Gastroesophageal sphincter (tissue), 4 donors: ENCODE data around the gene MGRN1. TPM values are rescaled to one million over a fixed set of nuclear protein-coding genes. Genes with fewer than 3 reads are reported as not detected.
A peak's percentile ranks its signal among the peaks of the same experiment; 100 is the strongest.

Experiments used
- ATAC-seq: fragments of 150-250 bp; one replicate; pipeline ENCODE4 v1.9.1; 2016; ENCODE audit warnings: mild to moderate bottlenecking, moderate library complexity
- H3K27ac ChIP-seq, 4 donors: fragments of 200-600 bp; sonication (generic) in 3 of 4; 1 replicate in 3 of 4; 2 replicates in 1 of 4; pipeline ENCODE4 v1.5.1; 2016 to 2019
- H3K27me3 ChIP-seq: fragments of 200-600 bp; sonication (generic); one replicate; pipeline ENCODE4 v1.5.1; 2019
- H3K36me3 ChIP-seq, 2 donors: fragments of 200-600 bp; sonication (generic); one replicate each; pipeline ENCODE4 v1.5.1; 2019; ENCODE audit warnings: control low read depth in 1 of 2
- H3K4me1 ChIP-seq, 3 donors: fragments of 200-600 bp; sonication (generic); 1 replicate in 2 of 3; 2 replicates in 1 of 3; pipeline ENCODE4 v1.5.1; 2016 to 2019; ENCODE audit warnings: control low read depth in 2 of 3
- H3K4me3 ChIP-seq, 2 donors: fragments of 200-600 bp; sonication (generic); one replicate each; pipeline ENCODE4 v1.5.1; 2019; ENCODE audit warnings: mild to moderate bottlenecking in 1 of 2, moderate library complexity in 1 of 2
- H3K9me3 ChIP-seq, 3 donors: fragments of 200-600 bp; sonication (generic); one replicate each; pipeline ENCODE4 v1.5.1; 2017 to 2019; ENCODE audit warnings: control low read depth in 2 of 3
- EP300 ChIP-seq: sonication (generic); formaldehyde crosslinking; IDR thresholded peaks from one replicate; pipeline ENCODE4 v1.6.1; 2017; ENCODE audit warnings: antibody characterized with exemption, mild to moderate bottlenecking
- POLR2A ChIP-seq, 2 donors: fragments of 450-650 bp; IDR thresholded peaks; one replicate each; pipeline ENCODE4 v1.6.1; 2017; ENCODE audit warnings: antibody characterized with exemption in 2 of 2, mild to moderate bottlenecking in 2 of 2, moderate library complexity in 1 of 2
- POLR2AphosphoS5 ChIP-seq: sonication (generic); formaldehyde crosslinking; IDR thresholded peaks from one replicate; pipeline ENCODE4 v1.6.1; 2017; ENCODE audit warnings: antibody characterized with exemption
- whole genome bisulfite sequencing, 2 donors: methylation state at CpG; one replicate each; pipeline ENCODE4 v1.1.5; 2018; ENCODE audit warnings: low coverage in 1 of 2; 5-methylcytosine and 5-hydroxymethylcytosine counted together
- total RNA-seq, 4 donors: library from RNA; depleted of rRNA; stranded (reverse); fragments of >200 nt; gene quantifications; one replicate each; pipeline ENCODE4 v1.1.0, GENCODE V29; 2016
- TF ChIP-seq, protein P1 (sequence below), 4 experiments: fragments of 200-600 bp in 2 of 4; fragments of 450-650 bp in 2 of 4; sonication (generic) in 1 of 4; IDR thresholded peaks; one replicate each; pipeline ENCODE4 v1.5.1; 2017 to 2019; ENCODE audit warnings: antibody characterized with exemption in 4 of 4, mild to moderate bottlenecking in 2 of 4, moderate library complexity in 2 of 4

The MGRN1 gene
- total RNA-seq, 4 donors from 2014 or later = 29.2 to 67.0 (median 40.5) TPM

DNA sequence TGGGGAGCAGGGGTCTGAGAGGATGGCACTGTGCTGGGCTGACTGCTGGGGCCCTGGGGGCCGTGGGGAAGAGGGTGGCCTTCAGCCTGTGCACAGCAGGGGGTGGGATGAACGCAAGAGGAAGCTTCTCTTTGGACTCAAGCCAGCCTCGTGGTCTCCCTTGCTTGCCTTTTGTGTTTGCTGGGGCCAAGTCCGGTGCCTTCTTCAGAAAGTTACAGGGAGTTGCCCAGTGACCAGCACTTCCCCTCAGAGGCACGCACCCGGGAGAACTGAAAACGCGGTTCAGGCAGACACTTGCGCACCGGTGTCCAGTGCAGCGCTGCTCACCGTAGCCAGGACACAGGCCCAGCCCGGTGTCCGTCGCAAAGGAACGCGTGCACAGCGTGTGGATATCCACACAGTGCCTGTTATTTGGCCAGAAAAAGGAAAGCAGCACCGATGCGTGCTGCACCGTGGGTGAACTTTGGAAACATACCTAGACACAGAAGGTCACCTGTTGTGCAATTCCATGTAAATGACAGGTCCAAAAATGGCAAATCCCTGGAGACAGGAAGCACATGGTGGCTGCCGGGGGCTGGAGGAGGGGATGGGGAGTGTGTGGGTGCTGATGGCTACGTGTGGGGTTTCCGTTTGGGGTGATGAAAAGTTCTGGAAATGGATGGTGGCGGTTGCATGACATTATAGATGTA, 39.3 kb downstream of the MGRN1 start:
- Histone ChIP-seq H3K36me3 (peaks cover 0 to 92% of the 10 kb centered on the region in 2 donors), H3K27me3 (no peaks in the 10 kb centered on the region), H3K4me3 (no peak overlapping the region), H3K4me1 (peaks cover 0 to 44% (median 0%) of the 10 kb centered on the region in 3 donors), H3K9me3 (no peaks in the 10 kb centered on the region), H3K27ac (peak overlapping the region in 3 of 4 donors; percentile 4 to 58 (median 32))
- peak; percentile 23 for ATAC-seq
- WGBS, 2 donors = 66 to 80% methylated on average over 1 to 8 of the region's 25 CpGs
- TF ChIP-seq EP300 (no peak), POLR2A (IDR thresholded peaks at IDR 0.05) (no peak), POLR2AphosphoS5 (no peak)
- TF ChIP-seq, protein P1, sequence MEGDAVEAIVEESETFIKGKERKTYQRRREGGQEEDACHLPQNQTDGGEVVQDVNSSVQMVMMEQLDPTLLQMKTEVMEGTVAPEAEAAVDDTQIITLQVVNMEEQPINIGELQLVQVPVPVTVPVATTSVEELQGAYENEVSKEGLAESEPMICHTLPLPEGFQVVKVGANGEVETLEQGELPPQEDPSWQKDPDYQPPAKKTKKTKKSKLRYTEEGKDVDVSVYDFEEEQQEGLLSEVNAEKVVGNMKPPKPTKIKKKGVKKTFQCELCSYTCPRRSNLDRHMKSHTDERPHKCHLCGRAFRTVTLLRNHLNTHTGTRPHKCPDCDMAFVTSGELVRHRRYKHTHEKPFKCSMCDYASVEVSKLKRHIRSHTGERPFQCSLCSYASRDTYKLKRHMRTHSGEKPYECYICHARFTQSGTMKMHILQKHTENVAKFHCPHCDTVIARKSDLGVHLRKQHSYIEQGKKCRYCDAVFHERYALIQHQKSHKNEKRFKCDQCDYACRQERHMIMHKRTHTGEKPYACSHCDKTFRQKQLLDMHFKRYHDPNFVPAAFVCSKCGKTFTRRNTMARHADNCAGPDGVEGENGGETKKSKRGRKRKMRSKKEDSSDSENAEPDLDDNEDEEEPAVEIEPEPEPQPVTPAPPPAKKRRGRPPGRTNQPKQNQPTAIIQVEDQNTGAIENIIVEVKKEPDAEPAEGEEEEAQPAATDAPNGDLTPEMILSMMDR (IDR thresholded peaks at IDR 0.05) = no peak

DNA sequence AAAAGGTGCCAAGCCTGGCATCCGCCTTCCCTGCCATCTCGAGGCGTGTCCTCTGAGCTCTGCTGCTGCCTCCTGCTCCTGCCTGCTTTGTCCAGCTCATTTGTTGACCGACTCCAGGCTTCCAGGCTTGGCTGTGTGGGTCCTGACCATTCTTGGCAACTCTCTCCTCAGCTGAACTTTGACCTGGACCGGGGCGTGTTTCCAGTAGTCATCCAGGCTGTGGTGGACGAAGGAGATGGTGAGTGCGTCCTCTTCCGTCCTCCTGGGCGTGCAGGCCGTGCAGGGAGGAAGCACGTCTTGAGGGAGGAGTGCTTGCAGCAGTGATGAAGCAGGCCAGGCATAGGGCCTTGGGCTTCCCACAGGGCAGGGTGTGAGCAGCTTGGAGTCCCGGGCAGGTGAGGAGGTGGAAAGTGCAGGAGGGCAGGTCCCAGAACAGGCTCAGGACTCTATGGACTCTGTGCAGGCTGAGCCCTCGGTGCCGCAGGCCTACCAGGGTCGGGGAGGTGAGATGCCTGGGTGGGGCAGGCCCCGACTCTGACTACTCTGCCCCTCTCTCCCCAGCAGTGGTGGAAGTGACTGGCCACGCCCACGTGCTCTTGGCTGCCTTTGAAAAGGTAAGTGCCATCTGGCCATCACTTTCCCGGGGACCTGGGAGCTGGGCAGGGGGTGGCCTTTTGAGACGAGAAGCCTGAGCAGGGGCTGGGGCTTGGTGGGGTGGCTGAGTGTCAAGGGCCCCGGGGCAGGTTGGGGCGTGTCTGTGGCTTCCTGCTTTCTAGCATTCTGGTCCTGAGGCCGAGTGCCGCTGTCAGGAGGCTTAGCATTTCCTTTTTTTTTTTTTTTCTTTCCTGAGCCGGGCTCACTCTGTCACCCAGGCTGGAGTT, 40.2 kb downstream of the MGRN1 start:
- peak overlapping the region in 3 of 4 donors; percentile 4 to 27 (median 19) for H3K27ac ChIP-seq
- no peaks in the 10 kb centered on the region for H3K27me3 ChIP-seq
- no peak overlapping the region for H3K4me3 ChIP-seq
- no peaks in the 10 kb centered on the region for H3K9me3 ChIP-seq
- 48 to 63% methylated on average over 4 to 7 of the region's 26 CpGs for WGBS, 2 donors
- TF ChIP-seq POLR2A (IDR thresholded peaks at IDR 0.05) (no peak), EP300 (no peak), POLR2AphosphoS5 (no peak)
- TF ChIP-seq, protein P1 (IDR thresholded peaks at IDR 0.05) = no peak
- H3K4me1 ChIP-seq = peaks cover 0 to 38% (median 0%) of the 10 kb centered on the region in 3 donors
- ATAC-seq = no peak
- peaks cover 0 to 92% of the 10 kb centered on the region in 2 donors for H3K36me3 ChIP-seq

DNA sequence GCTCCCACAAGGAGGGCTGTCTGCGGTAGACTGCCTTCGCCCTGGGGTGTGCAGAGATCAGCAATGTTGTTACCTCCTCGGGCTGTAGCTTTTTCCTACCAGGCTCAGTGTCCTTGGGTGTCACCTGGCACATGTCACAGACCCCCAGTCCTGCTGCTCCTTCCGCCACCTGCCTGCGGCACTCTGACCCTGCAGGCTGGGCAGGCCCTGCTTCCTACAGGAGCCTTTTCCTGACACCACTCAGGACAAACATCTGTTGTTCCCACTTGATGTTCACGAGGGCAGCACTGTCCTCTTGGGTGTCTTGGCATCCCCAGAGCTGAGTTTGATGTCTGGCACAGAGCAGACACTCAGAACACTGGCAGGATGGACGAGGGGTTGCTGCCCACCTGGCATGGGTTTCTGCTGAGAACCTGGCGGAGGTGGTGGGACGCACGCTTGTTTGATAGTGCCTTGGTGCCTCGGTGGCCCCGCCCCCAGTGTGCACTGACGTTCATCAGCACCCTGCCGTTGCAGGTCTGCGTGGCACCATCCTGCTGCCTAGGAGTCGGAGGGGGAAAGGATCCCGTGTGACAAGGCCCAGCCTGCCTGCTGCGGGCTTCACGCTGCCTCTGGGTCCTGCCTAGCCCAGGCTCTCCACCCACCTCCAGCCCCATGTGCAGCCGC, 42.0 kb downstream of the MGRN1 start:
- H3K9me3 ChIP-seq = no peaks in the 10 kb centered on the region
- no peaks in the 10 kb centered on the region for H3K27me3 ChIP-seq
- H3K36me3 ChIP-seq = peaks cover 0 to 94% of the 10 kb centered on the region in 2 donors
- H3K4me1 ChIP-seq = peaks cover 0 to 20% (median 0%) of the 10 kb centered on the region in 3 donors
- TF ChIP-seq POLR2A (IDR thresholded peaks at IDR 0.05) (no peak), POLR2AphosphoS5 (no peak), EP300 (no peak)
- TF ChIP-seq, protein P1 (IDR thresholded peaks at IDR 0.05) = no peak
- H3K27ac ChIP-seq = no peak overlapping the region
- 80% methylated on average over 1 of the region's 20 CpGs; no CpG with 5 or more reads in 1 of the 2 donors for WGBS, 2 donors
- no peak for ATAC-seq
- H3K4me3 ChIP-seq = no peak overlapping the region

DNA sequence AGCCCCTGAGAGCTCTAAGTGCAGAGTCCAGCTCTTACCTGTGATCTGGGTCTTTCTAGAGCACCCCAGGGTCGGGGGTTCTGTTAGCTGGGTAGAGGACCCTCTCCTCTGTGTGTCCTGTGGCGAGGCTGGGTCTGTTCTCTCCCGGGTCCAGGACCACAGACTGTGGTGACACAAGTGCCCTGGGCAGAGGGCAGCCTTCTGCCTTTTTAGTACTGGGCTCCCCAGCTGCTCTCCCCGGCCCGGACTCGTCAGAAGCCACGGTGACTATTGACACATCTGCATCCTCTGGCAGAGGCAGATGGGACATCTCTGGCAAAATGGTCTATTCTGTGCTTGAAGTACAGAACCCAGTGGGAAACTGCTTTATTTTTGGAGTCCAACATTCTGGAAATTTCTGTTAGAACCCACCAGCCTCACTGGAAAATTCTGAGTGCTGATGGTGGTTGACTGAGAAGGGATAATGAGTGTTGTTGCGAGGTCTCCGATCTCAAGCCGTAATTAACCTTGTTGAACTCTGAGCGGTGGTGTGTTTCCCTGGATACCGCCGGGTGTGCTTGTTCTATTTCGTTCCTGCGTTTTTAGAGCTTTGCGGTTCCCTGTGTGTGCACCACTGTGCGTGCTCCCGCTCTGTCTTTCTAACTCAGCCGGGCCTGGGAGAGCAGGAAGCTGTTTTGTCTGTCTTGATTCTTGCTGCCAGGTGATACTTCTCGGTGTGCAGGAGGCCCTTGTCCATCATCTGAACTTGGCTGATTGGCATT, 42.8 kb downstream of the MGRN1 start:
- no peaks in the 10 kb centered on the region for H3K9me3 ChIP-seq
- TF ChIP-seq POLR2A (IDR thresholded peaks at IDR 0.05) = no peak
- no peak for TF ChIP-seq POLR2AphosphoS5
- TF ChIP-seq EP300 = no peak
- TF ChIP-seq, protein P1 (IDR thresholded peaks at IDR 0.05) = no peak
- 80 to 88% methylated on average over 1 to 11 of the region's 20 CpGs for WGBS, 2 donors
- H3K36me3 ChIP-seq = peaks cover 0 to 97% of the 10 kb centered on the region in 2 donors
- H3K4me3 ChIP-seq = no peak overlapping the region
- no peak overlapping the region for H3K27ac ChIP-seq
- ATAC-seq = no peak
- peaks cover 0 to 20% (median 0%) of the 10 kb centered on the region in 3 donors for H3K4me1 ChIP-seq
- no peaks in the 10 kb centered on the region for H3K27me3 ChIP-seq
